NCI-H2227 treated with DMSO at 0.1 percent for 48 hours (cell line): Measurements from ENCODE around the gene FAM168B.
"Not testable (repeated sequence)": the region's sequence is repeated elsewhere in the genome, so short reads cannot be mapped to it uniquely, and the experiment has no call there.

ENCODE experiments used
- DNase-seq: peaks from one replicate; lab custom pipeline; 2025; lab: John Stamatoyannopoulos, UW

The FAM168B gene

GRCh38 chr2:131093006-131093695 lies at the start of gene FAM168B:
TSS of gene FAM168B (minus strand) at chr2:131093460. CDS start at chr2:131082646, 10,814 bp downstream.
- DNase-seq = peak; percentile 93

- no peak for DNase-seq
These were observed 49.6 kb upstream of the FAM168B start for GRCh38 chr2:131142849-131143248.

GRCh38 chr2:131140581-131140980 lies 47.3 kb upstream of the FAM168B start:
- DNase-seq = no peak

GRCh38 chr2:131132729-131133128 lies 39.5 kb upstream of the FAM168B start:
- DNase-seq = no peak

GRCh38 chr2:131130298-131130596 lies 37.0 kb upstream of the FAM168B start:
- no peak for DNase-seq

- no peak for DNase-seq
These were observed 34.7 kb upstream of the FAM168B start for GRCh38 chr2:131127981-131128380.

GRCh38 chr2:131127076-131127475 lies 33.8 kb upstream of the FAM168B start:
- DNase-seq = no peak

GRCh38 chr2:131126436-131126835 lies 33.2 kb upstream of the FAM168B start:
- no peak for DNase-seq

GRCh38 chr2:131125195-131125757 lies 32.0 kb upstream of the FAM168B start:
- peak; percentile 51 for DNase-seq

GRCh38 chr2:131123192-131123591 lies 29.9 kb upstream of the FAM168B start:
- DNase-seq = no peak

- no peak for DNase-seq
These were observed 29.2 kb upstream of the FAM168B start for GRCh38 chr2:131122496-131122895.

GRCh38 chr2:131121464-131121863 lies 28.2 kb upstream of the FAM168B start:
- DNase-seq = no peak

- DNase-seq = no peak
These were observed 27.6 kb upstream of the FAM168B start for GRCh38 chr2:131120815-131121317.

- no peak for DNase-seq
These were observed 22.5 kb upstream of the FAM168B start for GRCh38 chr2:131115752-131116151.

- not testable (repeated sequence) for DNase-seq
These were observed 21.7 kb upstream of the FAM168B start for GRCh38 chr2:131114950-131115349.

- no peak for DNase-seq
These were observed 20.4 kb upstream of the FAM168B start for GRCh38 chr2:131113566-131114227.

GRCh38 chr2:131112529-131112928 lies 19.3 kb upstream of the FAM168B start:
- DNase-seq = no peak

- DNase-seq = peak; percentile 5
These were observed 12.9 kb upstream of the FAM168B start for GRCh38 chr2:131105950-131106801.

- DNase-seq = peak; percentile 95
These were observed 12.1 kb upstream of the FAM168B start, which contains the start of gene PLEKHB2 for GRCh38 chr2:131105156-131105949. TSS of gene PLEKHB2 (plus strand) at chr2:131105336. CDS start at chr2:131120942, 15,606 bp downstream.

- peak; percentile 95 for DNase-seq
These were observed 11.4 kb upstream of the FAM168B start for GRCh38 chr2:131104487-131105155.

GRCh38 chr2:131103165-131103564 lies 9.9 kb upstream of the FAM168B start:
- no peak for DNase-seq
